Thyroid gland (tissue), 4 donors: Measurements from ENCODE around the gene DLGAP1.

Experiments
- POLR2A ChIP-seq, 2 donors: fragments of 450-650 bp; IDR thresholded peaks; one replicate each; pipeline ENCODE4 v1.6.1; 2017; ENCODE audit warnings: antibody characterized with exemption in 2 of 2, mild to moderate bottlenecking in 2 of 2, moderate library complexity in 1 of 2
- TF ChIP-seq, protein P1 (sequence below), 6 experiments: fragments of 200-600 bp in 3 of 6; fragments of 450-650 bp in 3 of 6; sonication (generic) in 3 of 6; IDR thresholded peaks; one replicate each; pipeline ENCODE4 v1.5.1; 2016 to 2019; ENCODE audit warnings: antibody characterized with exemption in 6 of 6, mild to moderate bottlenecking in 2 of 6, inconsistent platforms in 1 of 6, moderate library complexity in 1 of 6

DNA sequence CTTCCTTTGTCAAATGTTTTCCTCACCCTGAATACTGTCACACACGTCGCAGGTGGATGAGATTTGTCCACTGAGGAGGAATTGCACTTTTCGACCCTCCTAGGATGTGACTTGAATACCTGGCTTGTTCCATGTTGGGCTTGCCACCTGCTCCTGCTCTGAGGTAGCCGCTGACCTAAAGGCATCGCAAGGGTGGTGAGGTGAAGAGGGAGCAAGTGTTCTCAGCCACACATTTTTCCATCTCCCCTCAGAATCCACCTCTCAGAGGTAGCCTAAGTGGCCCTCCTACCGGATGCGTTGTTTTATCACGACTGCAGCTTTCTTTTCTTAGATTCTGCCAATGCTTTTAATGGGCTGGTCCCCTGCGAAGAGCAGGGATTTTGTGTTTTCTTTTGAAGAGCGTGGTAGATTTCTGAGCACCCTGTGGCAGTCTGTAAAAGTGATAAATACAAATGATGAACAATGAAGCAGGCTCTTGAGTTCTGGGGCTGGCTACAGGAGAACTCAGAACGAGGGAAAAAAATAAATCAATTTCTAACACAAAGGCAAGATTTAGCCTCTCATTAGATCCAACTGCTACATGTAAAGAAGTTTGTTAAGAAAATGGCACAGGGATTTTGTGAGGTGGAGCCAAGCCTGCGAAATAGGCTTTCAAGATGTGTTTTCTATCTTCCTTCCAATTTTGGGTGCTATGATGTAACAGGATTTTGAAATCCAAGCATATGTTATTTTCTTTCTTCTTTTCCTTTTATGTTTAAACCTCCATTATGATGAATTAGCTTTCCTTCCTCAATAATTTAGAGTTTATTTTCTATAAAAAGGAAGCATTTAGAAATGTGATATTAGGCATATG, 618.4 kb downstream of the DLGAP1 start:
- TF ChIP-seq, protein P1, sequence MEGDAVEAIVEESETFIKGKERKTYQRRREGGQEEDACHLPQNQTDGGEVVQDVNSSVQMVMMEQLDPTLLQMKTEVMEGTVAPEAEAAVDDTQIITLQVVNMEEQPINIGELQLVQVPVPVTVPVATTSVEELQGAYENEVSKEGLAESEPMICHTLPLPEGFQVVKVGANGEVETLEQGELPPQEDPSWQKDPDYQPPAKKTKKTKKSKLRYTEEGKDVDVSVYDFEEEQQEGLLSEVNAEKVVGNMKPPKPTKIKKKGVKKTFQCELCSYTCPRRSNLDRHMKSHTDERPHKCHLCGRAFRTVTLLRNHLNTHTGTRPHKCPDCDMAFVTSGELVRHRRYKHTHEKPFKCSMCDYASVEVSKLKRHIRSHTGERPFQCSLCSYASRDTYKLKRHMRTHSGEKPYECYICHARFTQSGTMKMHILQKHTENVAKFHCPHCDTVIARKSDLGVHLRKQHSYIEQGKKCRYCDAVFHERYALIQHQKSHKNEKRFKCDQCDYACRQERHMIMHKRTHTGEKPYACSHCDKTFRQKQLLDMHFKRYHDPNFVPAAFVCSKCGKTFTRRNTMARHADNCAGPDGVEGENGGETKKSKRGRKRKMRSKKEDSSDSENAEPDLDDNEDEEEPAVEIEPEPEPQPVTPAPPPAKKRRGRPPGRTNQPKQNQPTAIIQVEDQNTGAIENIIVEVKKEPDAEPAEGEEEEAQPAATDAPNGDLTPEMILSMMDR (IDR thresholded peaks at IDR 0.05): no peak
- no peak for TF ChIP-seq POLR2A (IDR thresholded peaks at IDR 0.05)
